Right atrium auricular region (tissue), 2 donors: Measurements from ENCODE around the gene ASIP. TPM values are rescaled to one million over a fixed set of nuclear protein-coding genes. Genes with fewer than 3 reads are reported as not detected.

Experiments used
- DNase-seq: peaks from one replicate; pipeline ENCODE4 v3.0.0-alpha.2; 2019; ENCODE audit warnings: low spot score
- H3K27ac ChIP-seq, 2 donors: fragments of 200-600 bp; sonication (generic); 1 replicate in 1 of 2; 2 replicates in 1 of 2; pipeline ENCODE4 v1.5.1; 2016 to 2019
- H3K27me3 ChIP-seq, 2 donors: fragments of 200-600 bp; sonication (generic); one replicate each; pipeline versions ENCODE4 v1.5.1 to v1.6.0; 2017 to 2019
- H3K36me3 ChIP-seq: fragments of 200-600 bp; sonication (generic); one replicate; pipeline ENCODE4 v1.5.1; 2016
- H3K4me1 ChIP-seq, 2 donors: fragments of 200-600 bp; sonication (generic); one replicate each; pipeline versions ENCODE4 v1.5.1 to v1.6.0; 2017 to 2019
- H3K4me3 ChIP-seq, 2 donors: fragments of 200-600 bp; sonication (generic); 1 replicate in 1 of 2; 2 replicates in 1 of 2; pipeline ENCODE4 v1.5.1; 2017 to 2019; ENCODE audit warnings: mild to moderate bottlenecking in 1 of 2, moderate library complexity in 1 of 2
- H3K9me3 ChIP-seq, 2 donors: fragments of 200-600 bp; sonication (generic); one replicate each; pipeline ENCODE4 v1.5.1; 2019
- total RNA-seq, 2 donors: library from RNA; depleted of rRNA; stranded (reverse); fragments of >200 nt; gene quantifications; one replicate each; pipeline ENCODE4 v1.1.0, GENCODE V29; 2016
- TF ChIP-seq, protein P1 (sequence below), 2 donors: fragments of 200-600 bp; sonication (generic); IDR thresholded peaks; one replicate each; pipeline ENCODE4 v1.5.1; 2019; ENCODE audit warnings: antibody characterized with exemption in 2 of 2

Gene ASIP
- total RNA-seq, 2 donors from 2014 or later = 2.7 TPM; not detected in 1

DNA sequence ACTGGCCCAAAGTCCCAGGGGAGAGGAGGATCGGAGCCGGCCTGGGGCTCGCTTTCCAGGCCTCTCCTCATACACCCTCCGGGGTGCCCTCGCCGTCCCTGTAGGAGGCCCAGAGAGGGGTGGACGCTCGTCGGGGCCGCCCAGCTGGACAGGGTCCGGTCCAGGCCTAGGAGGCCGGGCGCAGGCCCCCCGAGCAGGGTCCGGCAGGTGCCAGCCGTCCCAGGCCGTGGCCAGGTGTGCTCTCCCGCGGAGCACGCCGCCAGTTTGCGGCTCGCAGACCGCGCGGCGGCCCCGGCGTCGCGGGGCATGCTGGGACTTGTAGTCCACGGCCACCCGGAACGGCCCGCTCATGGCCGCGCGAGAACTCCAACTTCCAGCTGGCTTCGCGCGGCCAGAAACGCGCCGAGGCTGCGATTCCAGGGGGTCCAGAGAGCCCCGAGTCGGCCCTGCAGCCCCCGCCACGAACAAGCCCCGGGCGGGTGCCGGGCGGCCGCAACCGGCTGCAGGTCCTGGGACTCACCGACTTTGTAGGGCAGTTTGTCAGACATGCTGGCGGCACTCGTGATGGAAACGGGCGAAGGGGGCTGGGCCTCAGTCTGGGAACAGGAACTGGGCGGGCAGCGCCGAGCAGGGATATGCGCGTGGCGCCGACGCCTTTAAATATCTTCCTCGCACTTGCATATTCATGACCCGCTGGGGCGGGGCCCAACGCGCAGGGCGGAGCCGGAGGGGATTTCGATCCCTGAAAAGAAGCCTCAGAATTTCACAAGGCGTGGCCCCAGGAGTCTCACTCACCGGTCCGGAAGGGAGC lies 61.7 kb downstream of the ASIP start, which contains the start of gene AHCY:
Gene AHCY, minus strand, starts transcription at position 633 of the 811 bp plus-strand sequence. Its CDS starts 85 bp downstream, at position 548.
- Histone ChIP-seq H3K36me3 (no peaks in the 10 kb centered on the region), H3K9me3 (no peaks in the 10 kb centered on the region), H3K4me1 (peaks cover 0 to 30% of the 10 kb centered on the region in 2 donors), H3K4me3 (peak within 1 kb of the TSS; percentile 63 to 95), H3K27me3 (no peaks in the 10 kb centered on the region), H3K27ac (peak within 1 kb of the TSS; percentile 91 to 94)
- DNase-seq = peak; percentile 97
- TF ChIP-seq, protein P1, sequence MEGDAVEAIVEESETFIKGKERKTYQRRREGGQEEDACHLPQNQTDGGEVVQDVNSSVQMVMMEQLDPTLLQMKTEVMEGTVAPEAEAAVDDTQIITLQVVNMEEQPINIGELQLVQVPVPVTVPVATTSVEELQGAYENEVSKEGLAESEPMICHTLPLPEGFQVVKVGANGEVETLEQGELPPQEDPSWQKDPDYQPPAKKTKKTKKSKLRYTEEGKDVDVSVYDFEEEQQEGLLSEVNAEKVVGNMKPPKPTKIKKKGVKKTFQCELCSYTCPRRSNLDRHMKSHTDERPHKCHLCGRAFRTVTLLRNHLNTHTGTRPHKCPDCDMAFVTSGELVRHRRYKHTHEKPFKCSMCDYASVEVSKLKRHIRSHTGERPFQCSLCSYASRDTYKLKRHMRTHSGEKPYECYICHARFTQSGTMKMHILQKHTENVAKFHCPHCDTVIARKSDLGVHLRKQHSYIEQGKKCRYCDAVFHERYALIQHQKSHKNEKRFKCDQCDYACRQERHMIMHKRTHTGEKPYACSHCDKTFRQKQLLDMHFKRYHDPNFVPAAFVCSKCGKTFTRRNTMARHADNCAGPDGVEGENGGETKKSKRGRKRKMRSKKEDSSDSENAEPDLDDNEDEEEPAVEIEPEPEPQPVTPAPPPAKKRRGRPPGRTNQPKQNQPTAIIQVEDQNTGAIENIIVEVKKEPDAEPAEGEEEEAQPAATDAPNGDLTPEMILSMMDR (IDR thresholded peaks at IDR 0.05) = peak in 1 of 2 donors; percentile 28

DNA sequence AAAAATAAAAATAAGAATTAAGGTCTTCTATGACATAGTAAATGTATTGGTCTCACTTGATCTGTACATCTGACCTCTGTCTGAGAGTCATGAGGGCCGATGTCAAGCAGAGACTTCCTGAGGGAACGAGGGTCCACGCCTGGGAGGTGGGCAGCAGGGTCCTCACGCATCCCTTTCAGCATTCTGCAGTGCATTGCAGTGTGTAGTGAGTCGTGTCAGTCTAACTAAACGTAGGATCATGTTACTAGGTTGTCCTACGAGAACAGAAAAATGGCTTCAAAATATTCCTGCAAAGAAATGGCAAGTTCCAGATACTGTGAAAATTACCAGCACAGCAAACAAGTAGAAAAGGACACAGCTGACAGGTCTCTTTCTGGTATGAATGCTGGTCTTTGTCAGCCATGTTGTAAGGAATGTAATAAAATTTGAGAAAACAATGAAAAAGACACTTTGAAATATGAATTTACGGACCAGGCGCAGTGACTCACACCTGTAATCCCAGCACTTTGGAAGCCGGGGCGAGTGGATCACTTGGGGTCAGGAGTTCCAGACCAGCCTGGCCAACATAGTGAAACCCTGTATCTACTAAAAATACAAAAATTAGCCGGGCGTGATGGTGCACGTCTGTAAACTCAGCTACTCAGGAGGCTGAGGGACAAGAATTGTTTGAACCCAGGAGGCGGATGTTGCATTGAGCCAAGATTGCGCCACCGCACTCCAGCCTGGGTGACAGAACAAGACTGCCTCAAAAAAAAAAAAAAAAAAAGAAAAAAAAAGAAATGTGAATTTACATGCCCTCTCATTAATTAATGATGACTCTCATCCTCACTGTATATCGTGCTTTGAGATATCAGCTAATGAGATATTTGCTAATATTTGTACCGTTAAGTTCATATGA lies 64.4 kb downstream of the ASIP start:
- peaks cover 0 to 23% of the 10 kb centered on the region in 2 donors for H3K4me1 ChIP-seq
- TF ChIP-seq, protein P1 (IDR thresholded peaks at IDR 0.05) = no peak
- H3K4me3 ChIP-seq = no peak overlapping the region
- no peaks in the 10 kb centered on the region for H3K36me3 ChIP-seq
- DNase-seq = no peak
- H3K9me3 ChIP-seq = no peaks in the 10 kb centered on the region
- H3K27me3 ChIP-seq = no peaks in the 10 kb centered on the region
- no peak overlapping the region for H3K27ac ChIP-seq

DNA sequence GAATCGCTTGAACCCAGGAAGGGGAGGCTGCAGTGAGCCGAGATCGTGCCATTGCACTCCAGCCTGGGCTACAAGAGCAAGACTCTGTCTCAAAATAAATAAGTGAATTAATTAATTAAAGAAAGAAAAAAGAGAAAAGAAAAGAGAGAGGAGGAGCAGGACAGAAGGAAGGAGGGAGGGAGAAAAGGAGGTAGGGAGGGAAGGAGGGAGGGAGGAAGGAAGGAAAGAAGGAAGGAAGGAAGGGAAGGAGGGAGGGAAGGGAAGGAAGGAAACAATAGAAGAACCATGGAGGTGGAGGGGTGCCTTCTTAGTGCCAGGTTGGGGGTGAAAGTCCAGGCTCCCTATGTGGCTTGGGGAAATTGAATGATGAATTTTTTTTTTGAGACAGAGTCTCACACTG lies 68.5 kb downstream of the ASIP start:
- DNase-seq = no peak
- Histone ChIP-seq H3K27me3 (no peaks in the 10 kb centered on the region), H3K36me3 (no peaks in the 10 kb centered on the region), H3K4me1 (peaks cover 0 to 18% of the 10 kb centered on the region in 2 donors), H3K4me3 (no peak overlapping the region), H3K9me3 (no peaks in the 10 kb centered on the region), H3K27ac (no peak overlapping the region)
- TF ChIP-seq, protein P1 (IDR thresholded peaks at IDR 0.05) = no peak

DNA sequence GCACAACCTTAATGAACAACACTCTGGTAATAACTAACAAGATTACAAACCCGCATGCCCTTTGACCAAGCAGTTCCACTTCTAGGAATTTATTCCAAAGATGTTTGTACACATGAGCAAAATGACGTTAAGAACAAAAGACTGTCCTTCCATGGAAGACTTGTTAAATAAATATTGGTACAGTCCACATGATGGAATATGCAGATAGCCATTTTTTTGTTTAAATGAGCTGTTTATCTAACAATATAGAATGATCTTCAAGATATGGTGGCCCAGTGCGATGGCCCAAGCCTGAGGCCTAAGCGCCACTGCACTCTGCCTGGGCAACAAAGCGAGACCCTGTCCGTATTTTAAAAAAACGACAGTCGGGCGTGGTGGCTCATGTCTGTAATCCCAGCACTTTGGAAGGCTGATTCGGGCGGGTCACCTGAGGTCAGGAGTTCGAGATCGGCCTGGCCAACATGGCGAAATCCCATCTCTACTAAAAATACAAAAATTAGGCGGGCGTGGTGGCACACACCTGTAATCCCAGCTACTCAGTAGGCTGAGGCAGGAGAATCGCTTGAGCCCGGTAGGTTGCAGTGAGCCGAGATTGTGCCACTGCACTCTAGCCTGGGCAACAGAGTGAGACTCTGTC lies 69.4 kb downstream of the ASIP start:
- H3K36me3 ChIP-seq = no peaks in the 10 kb centered on the region

More for the DNA sequence above, 69.4 kb downstream of the ASIP start:
- no peak for DNase-seq
- Histone ChIP-seq H3K4me3 (no peak overlapping the region), H3K4me1 (peaks cover 0 to 18% of the 10 kb centered on the region in 2 donors), H3K27me3 (no peaks in the 10 kb centered on the region), H3K9me3 (no peaks in the 10 kb centered on the region), H3K27ac (no peak overlapping the region)
- TF ChIP-seq, protein P1 (IDR thresholded peaks at IDR 0.05) = no peak
